ENCODE results near the gene LANCL1. TPM values are rescaled to one million over a fixed set of nuclear protein-coding genes. Genes with fewer than 3 reads are reported as not detected.

The LANCL1 gene
- 10 to 100 TPM in 11 of 12 donors, not detected in 1; 42.5 to 75.0 (median 59.1) TPM for polyA plus RNA-seq (ENCODE audit: insufficient read length in 12 of 12)
- long read RNA-seq, donor 1, full-length matches to known transcripts, result 5 of 5 reads
- long read RNA-seq, donor 1, partial matches to known transcripts, result 0 of 5 reads
- long read RNA-seq, donor 1, other reads (novel, unspliced or antisense), result 0 of 5 reads
- long read RNA-seq, donor 2, full-length matches to known transcripts, result 26 of 105 reads
- long read RNA-seq, donor 2, partial matches to known transcripts, result 36 of 105 reads
- long read RNA-seq, donor 2, other reads (novel, unspliced or antisense), result 43 of 105 reads
- long read RNA-seq, donor 3, full-length matches to known transcripts, result 10 of 10 reads
- long read RNA-seq, donor 3, partial matches to known transcripts, result 0 of 10 reads
- long read RNA-seq, donor 3, other reads (novel, unspliced or antisense), result 0 of 10 reads
- long read RNA-seq, donor 4, full-length matches to known transcripts, result 3 of 3 reads
- long read RNA-seq, donor 4, partial matches to known transcripts, result 0 of 3 reads
- long read RNA-seq, donor 4, other reads (novel, unspliced or antisense), result 0 of 3 reads
- long read RNA-seq, donor 5, full-length matches to known transcripts, result 29 of 29 reads
- long read RNA-seq, donor 5, partial matches to known transcripts, result 0 of 29 reads
- long read RNA-seq, donor 5, other reads (novel, unspliced or antisense), result 0 of 29 reads
- long read RNA-seq, donor 6, full-length matches to known transcripts, result 5 of 10 reads
- long read RNA-seq, donor 6, partial matches to known transcripts, result 0 of 10 reads
- long read RNA-seq, donor 6, other reads (novel, unspliced or antisense), result 5 of 10 reads
- long read RNA-seq, donor 7, full-length matches to known transcripts, result 8 of 8 reads
- long read RNA-seq, donor 7, partial matches to known transcripts, result 0 of 8 reads
- long read RNA-seq, donor 7, other reads (novel, unspliced or antisense), result 0 of 8 reads
- long read RNA-seq, donor 8, full-length matches to known transcripts, result 23 of 65 reads
- long read RNA-seq, donor 8, partial matches to known transcripts, result 13 of 65 reads
- long read RNA-seq, donor 8, other reads (novel, unspliced or antisense), result 29 of 65 reads
- long read RNA-seq, donor 9, full-length matches to known transcripts, result 2 of 2 reads
- long read RNA-seq, donor 9, partial matches to known transcripts, result 0 of 2 reads
- long read RNA-seq, donor 9, other reads (novel, unspliced or antisense), result 0 of 2 reads
- long read RNA-seq, donor 10, full-length matches to known transcripts, result 22 of 52 reads
- long read RNA-seq, donor 10, partial matches to known transcripts, result 13 of 52 reads
- long read RNA-seq, donor 10, other reads (novel, unspliced or antisense), result 17 of 52 reads
- long read RNA-seq, donor 11, full-length matches to known transcripts, result 18 of 18 reads
- long read RNA-seq, donor 11, partial matches to known transcripts, result 0 of 18 reads
- long read RNA-seq, donor 11, other reads (novel, unspliced or antisense), result 0 of 18 reads

- DNase-seq, result peak; percentile 91
Measured at GRCh38 chr2:210476194-210477128, at the start of gene LANCL1. Gene LANCL1 (minus strand): TSS chr2:210476759. CDS start chr2:210476396, 363 bp downstream.

GRCh38 chr2:210524533-210524932 lies 48.0 kb upstream of the LANCL1 start:
- DNase-seq, result no peak

GRCh38 chr2:210523650-210524289 lies 47.2 kb upstream of the LANCL1 start:
- no peak for DNase-seq

GRCh38 chr2:210522399-210522798 lies 45.8 kb upstream of the LANCL1 start:
- no peak for DNase-seq

- DNase-seq, result no peak
Measured at GRCh38 chr2:210519594-210519993, 43.0 kb upstream of the LANCL1 start.

- DNase-seq, result no peak
Measured at GRCh38 chr2:210517264-210517663, 40.7 kb upstream of the LANCL1 start.

GRCh38 chr2:210515911-210516310 lies 39.4 kb upstream of the LANCL1 start:
- DNase-seq, result no peak

GRCh38 chr2:210503725-210504191 lies 27.2 kb upstream of the LANCL1 start:
- DNase-seq, result peak; percentile 71

- DNase-seq, result peak; percentile 68
Measured at GRCh38 chr2:210503001-210503623, 26.6 kb upstream of the LANCL1 start.

GRCh38 chr2:210496512-210496911 lies 20.0 kb upstream of the LANCL1 start:
- DNase-seq, result no peak

GRCh38 chr2:210493528-210493927 lies 17.0 kb upstream of the LANCL1 start:
- no peak for DNase-seq

- peak; percentile 73 for DNase-seq
Measured at GRCh38 chr2:210481601-210482175, 5.1 kb upstream of the LANCL1 start.

- no peak for DNase-seq
Measured at GRCh38 chr2:210480764-210481163, 4.2 kb upstream of the LANCL1 start.

GRCh38 chr2:210480079-210480478 lies 3.5 kb upstream of the LANCL1 start:
- DNase-seq, result no peak

- DNase-seq, result no peak
Measured at GRCh38 chr2:210478661-210479060, 2.1 kb upstream of the LANCL1 start.

GRCh38 chr2:210477496-210477895 lies 937 bp upstream of the LANCL1 start:
- peak; percentile 18 for DNase-seq

- no peak for DNase-seq
Measured at GRCh38 chr2:210475706-210476105, 853 bp downstream of the LANCL1 start.

- DNase-seq, result no peak
Measured at GRCh38 chr2:210474776-210475175, 1.8 kb downstream of the LANCL1 start.

- no peak for DNase-seq
Measured at GRCh38 chr2:210461401-210461800, 15.2 kb downstream of the LANCL1 start.

All from muscle of arm (tissue), 14 donors.